Measurements from ENCODE around the gene FANCD2OS. TPM values are rescaled to one million over a fixed set of nuclear protein-coding genes. Genes with fewer than 3 reads are reported as not detected.

FANCD2OS gene
- total RNA-seq, 4 donors from 2014 or later, result not detected

Other genes with a start within 250 kb of the FANCD2OS start
- gene CIDEC, start 228.0 kb downstream of the FANCD2OS start, total RNA-seq, result 10 to 100 TPM in 3 of 4 donors, under 1 TPM in 1; 1.00 to 50.5 (median 48.0) TPM
- gene JAGN1, start 217.6 kb downstream of the FANCD2OS start, total RNA-seq, result 10 to 100 TPM in 3 of 4 donors, 1 to 10 TPM in 1; 5.8 to 73.0 (median 28.5) TPM
- gene IL17RE, start 205.4 kb downstream of the FANCD2OS start, total RNA-seq, result 100 to 1,000 TPM in 2 of 4 donors, 10 to 100 TPM in 2; 81.5 to 178 (median 108) TPM
- gene IL17RC, start 191.2 kb downstream of the FANCD2OS start, total RNA-seq, result 10 to 100 TPM; 61.1 to 74.4 (median 67.1) TPM
- gene CRELD1, start 174.4 kb downstream of the FANCD2OS start, total RNA-seq, result 10 to 100 TPM in 3 of 4 donors, 1 to 10 TPM in 1; 7.1 to 36.8 (median 18.9) TPM
- gene PRRT3, start 155.8 kb downstream of the FANCD2OS start, total RNA-seq, result 1 to 10 TPM in 3 of 4 donors, under 1 TPM in 1; 0.20 to 3.0 (median 1.6) TPM
- 10 to 100 TPM in 3 of 4 donors, 1 to 10 TPM in 1; 9.7 to 39.2 (median 23.5) TPM for gene EMC3, start 121.4 kb downstream of the FANCD2OS start, total RNA-seq
- gene FANCD2, start 81.8 kb downstream of the FANCD2OS start, total RNA-seq, result 10 to 100 TPM in 1 of 4 donors, 1 to 10 TPM in 2, under 1 TPM in 1; 0.80 to 43.0 (median 4.9) TPM
- 10 to 100 TPM; 37.0 to 88.8 (median 72.5) TPM for gene BRK1, start 7.4 kb upstream of the FANCD2OS start, total RNA-seq
- 10 to 100 TPM; 23.9 to 48.4 (median 34.6) TPM for gene VHL, start 33.5 kb upstream of the FANCD2OS start, total RNA-seq
- gene IRAK2, start 56.7 kb upstream of the FANCD2OS start, total RNA-seq, result 1 to 10 TPM in 3 of 4 donors, under 1 TPM in 1; 0.20 to 4.9 (median 3.4) TPM
- gene TATDN2, start 140.2 kb upstream of the FANCD2OS start, total RNA-seq, result 10 to 100 TPM; 22.7 to 59.7 (median 28.2) TPM
- 1 to 10 TPM in 1 of 4 donors, under 1 TPM in 1, not detected in 2; 0.55 to 8.2 TPM for gene GHRL, start 184.7 kb upstream of the FANCD2OS start, total RNA-seq
- gene SEC13, start 212.9 kb upstream of the FANCD2OS start, total RNA-seq, result 100 to 1,000 TPM; 106 to 181 (median 164) TPM

Measured in transverse colon (tissue), 4 donors.